ENCODE measurements around the gene FAM210B. TPM values are rescaled to one million over a fixed set of nuclear protein-coding genes. Genes with fewer than 3 reads are reported as not detected.
"Not testable (repeated sequence)": the region's sequence is repeated elsewhere in the genome, so short reads cannot be mapped to it uniquely, and the experiment has no call there.

The FAM210B gene
- total and polyA plus RNA-seq, 11 donors, result 32.6 to 69.8 (median 56.2) TPM

DNA sequence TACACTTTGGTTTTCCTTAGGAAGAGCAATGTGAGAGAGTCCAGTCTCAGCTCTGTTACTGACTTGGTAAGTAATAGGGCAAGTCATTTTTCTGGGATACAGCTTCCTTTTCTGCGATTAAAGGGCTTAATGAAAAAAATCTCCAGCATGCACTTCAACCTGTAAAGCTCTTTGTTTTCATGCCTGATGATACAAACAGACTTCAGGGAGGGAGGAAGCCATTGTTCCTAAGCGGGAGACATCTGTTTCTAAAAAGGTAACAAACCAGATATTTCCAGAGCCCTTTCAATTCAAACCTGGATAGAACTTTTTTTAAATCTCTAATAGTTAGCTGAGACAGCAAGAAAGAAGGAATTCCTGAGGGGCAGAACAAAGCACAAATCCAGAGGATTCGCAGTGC is 48.1 kb downstream of the FAM210B start:
- Histone ChIP-seq H3K9me3 (no peaks in the 10 kb centered on the region), H3K27ac (peak overlapping the region in 11 of 12 donors; percentile 19 to 82 (median 60)), H3K4me1 (peaks cover 0 to 49% (median 17%) of the 10 kb centered on the region in 12 donors), H3K36me3 (peaks cover 0 to 71% (median 63%) of the 10 kb centered on the region in 9 donors), H3K27me3 (no peaks in the 10 kb centered on the region), H3K4me3 (no peak overlapping the region)
- WGBS, 4 donors, result 64 to 73% (median 70%) methylated on average over 3 of the region's 3 CpGs
- intact Hi-C loops (cut with DNase I), result loop anchor here in 2 of 10 donors (1.0 to 2.0 kb wide), 3 partner anchors 12 to 152 kb away; partner anchors contain the start of gene RTF2 (in 1 of the 2)
- peak in 1 of 4 donors; percentile 66 for ATAC-seq
- TF ChIP-seq POLR2A (IDR thresholded peaks at IDR 0.05), result no peak
- no peak for TF ChIP-seq CTCF (IDR thresholded peaks at IDR 0.05)
- DNase-seq, result no peak

- 66 to 72% (median 69%) methylated on average over 5 of the region's 5 CpGs for WGBS, 4 donors
- Histone ChIP-seq H3K36me3 (peaks cover 0 to 45% (median 37%) of the 10 kb centered on the region in 9 donors), H3K4me3 (no peak overlapping the region), H3K27ac (peak overlapping the region in 8 of 12 donors; percentile 2 to 82 (median 44)), H3K9me3 (no peaks in the 10 kb centered on the region), H3K4me1 (peaks cover 0 to 55% (median 22%) of the 10 kb centered on the region in 12 donors), H3K27me3 (no peaks in the 10 kb centered on the region)
- ATAC-seq (peak in 3 of 4 donors; percentile 68 to 80 (median 80)), DNase-seq (peak in 1 of 5 donors; percentile 16)
- TF ChIP-seq CTCF (IDR thresholded peaks at IDR 0.05), result no peak
- no peak for TF ChIP-seq POLR2A (IDR thresholded peaks at IDR 0.05)
- intact Hi-C loops (cut with DNase I), result no loop called here
Measured at GRCh38 chr20:56409521-56409920, 50.7 kb downstream of the FAM210B start.

- H3K4me3 ChIP-seq, result no peak overlapping the region
- H3K36me3 ChIP-seq, result peaks cover 0 to 41% (median 33%) of the 10 kb centered on the region in 9 donors
- WGBS, 4 donors, result 35 to 83% (median 75%) methylated on average over 1 of the region's 1 CpG
- peak overlapping the region in 9 of 12 donors; percentile 2 to 78 (median 43) for H3K27ac ChIP-seq
- TF ChIP-seq POLR2A (IDR thresholded peaks at IDR 0.05) (no peak), CTCF (IDR thresholded peaks at IDR 0.05) (no peak)
- intact Hi-C loops (cut with DNase I), result no loop called here
- no peak for ATAC-seq
- no peak for DNase-seq
- H3K9me3 ChIP-seq, result no peaks in the 10 kb centered on the region
- no peaks in the 10 kb centered on the region for H3K27me3 ChIP-seq
- peaks cover 0 to 59% (median 22%) of the 10 kb centered on the region in 12 donors for H3K4me1 ChIP-seq
Measured at GRCh38 chr20:56409956-56410355, 51.2 kb downstream of the FAM210B start.

DNA sequence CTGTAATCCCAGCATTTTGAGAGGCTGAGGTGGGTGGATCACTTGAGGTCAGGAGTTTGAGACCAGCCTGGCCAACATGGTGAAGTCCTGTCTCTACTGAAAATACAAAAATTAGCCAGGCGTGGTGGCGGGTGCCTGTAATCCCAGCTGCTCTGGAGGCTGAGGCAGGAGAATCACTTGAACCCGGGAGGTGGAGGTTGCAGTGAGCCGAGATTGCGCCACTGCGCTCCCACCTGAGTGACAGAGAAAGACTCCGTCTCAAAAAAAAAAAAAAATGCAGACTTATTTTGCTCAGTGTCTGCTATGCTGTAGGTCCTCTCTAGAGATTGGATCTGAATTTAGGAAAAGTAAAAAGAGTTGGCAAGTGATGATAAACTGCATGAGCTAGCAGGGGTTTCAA is 52.5 kb downstream of the FAM210B start:
- intact Hi-C loops (cut with DNase I); H3K27me3 ChIP-seq; H3K9me3 ChIP-seq; ATAC-seq: not testable (repeated sequence)
- Histone ChIP-seq H3K36me3 (peaks cover 0 to 28% (median 19%) of the 10 kb centered on the region in 9 donors), H3K4me1 (peaks cover 0 to 70% (median 22%) of the 10 kb centered on the region in 12 donors), H3K4me3 (peak overlapping the region in 4 of 12 donors; percentile 22 to 60 (median 34)), H3K27ac (peak overlapping the region in 11 of 12 donors; percentile 47 to 89 (median 68))
- WGBS, 4 donors, result 88 to 91% (median 90%) methylated on average over 7 of the region's 7 CpGs
- DNase-seq, result peak in 1 of 5 donors; percentile 9

Measured in heart left ventricle (tissue), 16 donors.